ENCODE data around the gene NLRP12. TPM values are rescaled to one million over a fixed set of nuclear protein-coding genes. Genes with fewer than 3 reads are reported as not detected.
A peak's percentile ranks its signal among the peaks of the same experiment; 100 is the strongest.

Gene NLRP12

Small RNA genes within 50 kb of the gene (microRNA-seq; reads per million reads assigned to microRNA genes)
- gene MIR1283-2 (not detected), gene MIR371A (not detected), gene MIR372 (4.5 reads per million, percentile 13 among the genes with 10 or more reads in this experiment), gene MIR373 (10.6 reads per million, percentile 33 among the genes with 10 or more reads in this experiment), gene MIR516A1 (not detected), gene MIR516A2 (0.90 reads per million), gene MIR519A1 (2.1 reads per million), gene MIR521-1 (not detected), gene MIR522 (6.0 reads per million, percentile 19 among the genes with 10 or more reads in this experiment), gene MIR527 (not detected)

Data from HL-60 (cell line).